ENCODE data around the gene NAT8L.

Gene NAT8L

DNA sequence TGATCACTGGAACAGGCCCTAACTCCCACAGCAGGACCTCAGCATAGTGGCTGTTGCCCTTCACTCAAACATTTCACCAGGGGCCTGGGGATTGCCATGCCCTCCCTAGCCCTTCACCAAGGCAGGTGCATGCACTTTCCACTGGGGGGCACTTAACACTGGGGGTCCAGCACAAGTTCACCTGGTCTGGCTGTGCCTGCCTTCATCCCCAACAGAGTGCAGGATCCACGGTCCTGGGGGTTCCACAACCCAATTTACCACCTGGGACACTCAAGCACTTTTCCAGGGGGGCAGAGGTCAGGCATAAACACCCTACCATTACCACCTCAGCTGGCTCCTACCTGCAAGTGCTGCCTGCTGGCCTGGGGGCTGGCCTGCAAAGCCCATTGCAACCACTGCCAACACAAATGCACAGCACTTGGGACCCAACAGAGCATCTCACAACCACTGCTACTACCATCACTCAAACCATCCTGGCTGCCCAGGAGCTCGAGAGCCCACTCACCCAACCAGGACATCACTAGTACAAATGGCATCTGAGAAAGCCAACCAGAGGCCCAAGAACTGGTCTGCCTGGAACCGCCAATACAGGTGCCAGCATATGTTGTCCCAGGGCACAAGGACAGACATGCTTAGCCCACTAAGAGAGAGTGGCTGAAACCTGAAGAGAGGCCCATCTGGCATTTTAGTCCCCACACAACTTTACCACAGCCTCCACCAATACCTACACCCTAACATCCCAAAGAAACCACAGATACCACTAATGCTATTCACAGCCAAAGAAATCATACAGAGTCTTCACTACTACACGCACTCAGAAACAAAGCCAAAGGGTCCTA, 43.1 kb downstream of the NAT8L start:
- peaks cover 12% of the 10 kb centered on the region for H3K9me3 ChIP-seq (ENCODE audit: insufficient read depth, low read depth, low read length)
- H3K27ac ChIP-seq (ENCODE audit: low read depth, low read length) = no peak overlapping the region
- no peak overlapping the region for H3K4ac ChIP-seq (ENCODE audit: low read depth, low read length)
- no peak overlapping the region for H2BK12ac ChIP-seq (ENCODE audit: low read length)
- H4K91ac ChIP-seq (ENCODE audit: low read depth, low read length) = no peak overlapping the region
- no peak overlapping the region for H2AK5ac ChIP-seq (ENCODE audit: low read length)
- no CpG with 5 or more reads among the region's 4 CpGs for WGBS (ENCODE audit: extremely low coverage, insufficient coverage, insufficient read length)
- H3K14ac ChIP-seq (ENCODE audit: low read length) = no peak overlapping the region
- H2BK5ac ChIP-seq (ENCODE audit: low read depth, low read length, poor library complexity) = no peak overlapping the region
- H3K9ac ChIP-seq (ENCODE audit: low read length) = no peak overlapping the region
- H2BK120ac ChIP-seq (ENCODE audit: insufficient read depth, low read length, poor library complexity) = no peak overlapping the region
- H3K23ac ChIP-seq (ENCODE audit: low read length) = no peak overlapping the region
- no peaks in the 10 kb centered on the region for H3K36me3 ChIP-seq (ENCODE audit: control insufficient read depth in 1 of 2, insufficient read depth in 2 of 2, low read length in 2 of 2)
- no peak for DNase-seq
- no peaks in the 10 kb centered on the region for H3K27me3 ChIP-seq (ENCODE audit: insufficient read depth, low read length)
- H3K18ac ChIP-seq (ENCODE audit: low read length) = no peak overlapping the region
- H3K79me1 ChIP-seq (ENCODE audit: low read length) = no peaks in the 10 kb centered on the region
- H4K8ac ChIP-seq (ENCODE audit: low read depth, low read length) = no peak overlapping the region
- H4K12ac ChIP-seq (ENCODE audit: low read depth, low read length) = no peak overlapping the region
- H3K4me3 ChIP-seq (ENCODE audit: low read depth, low read length) = no peak overlapping the region
- no peak overlapping the region for H2AFZ ChIP-seq (ENCODE audit: insufficient read depth, low read length, poor library complexity)
- no peaks in the 10 kb centered on the region for H3K4me1 ChIP-seq (ENCODE audit: control insufficient read depth in 1 of 2, insufficient read depth in 2 of 2, low read length in 2 of 2)
- no peaks in the 10 kb centered on the region for H3K79me2 ChIP-seq (ENCODE audit: control insufficient read depth, insufficient read depth, low read length, poor library complexity)
- no peak overlapping the region for H3K4me2 ChIP-seq (ENCODE audit: low read length)

DNA sequence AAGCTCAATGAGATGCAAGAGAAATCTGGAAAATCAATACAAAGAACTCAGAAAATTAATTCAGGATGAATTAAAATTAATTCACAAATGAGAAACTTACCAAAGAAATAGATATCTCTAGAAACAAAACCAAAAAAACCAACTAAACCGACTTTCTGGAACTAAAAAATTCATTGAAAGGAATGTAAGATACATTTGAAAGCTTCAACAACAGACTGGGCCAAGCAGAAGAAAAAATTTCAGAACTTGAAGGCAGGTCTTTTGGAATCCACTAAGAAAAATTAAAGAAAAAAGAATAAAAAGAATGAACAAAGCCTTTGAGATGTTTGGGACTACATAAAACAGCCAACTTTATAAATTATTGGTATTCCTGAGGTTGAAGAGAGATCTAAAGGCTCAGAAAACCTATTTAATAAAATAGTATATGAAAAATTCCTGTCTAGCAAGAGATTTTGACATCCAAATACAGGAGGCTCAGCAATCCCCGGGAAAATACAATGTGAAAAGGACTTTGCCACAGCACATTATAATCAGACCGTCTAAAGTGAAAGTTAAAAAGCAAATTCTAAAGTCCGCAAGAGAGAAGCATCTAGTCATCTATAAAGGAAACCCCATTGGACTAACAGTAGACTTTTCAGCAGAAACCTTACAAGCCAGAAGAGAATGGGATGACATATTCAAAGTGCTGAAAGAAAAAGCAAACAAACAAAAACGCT, 44.2 kb downstream of the NAT8L start:
- Histone ChIP-seq H3K27ac (ENCODE audit: low read depth, low read length) (no peak overlapping the region), H3K18ac (ENCODE audit: low read length) (no peak overlapping the region), H3K9me3 (ENCODE audit: insufficient read depth, low read depth, low read length) (peaks cover 12% of the 10 kb centered on the region), H2BK120ac (ENCODE audit: insufficient read depth, low read length, poor library complexity) (no peak overlapping the region), H3K4me3 (ENCODE audit: low read depth, low read length) (no peak overlapping the region), H3K4me2 (ENCODE audit: low read length) (no peak overlapping the region), H4K91ac (ENCODE audit: low read depth, low read length) (no peak overlapping the region), H3K14ac (ENCODE audit: low read length) (no peak overlapping the region), H3K4me1 (ENCODE audit: control insufficient read depth in 1 of 2, insufficient read depth in 2 of 2, low read length in 2 of 2) (no peaks in the 10 kb centered on the region), H3K27me3 (ENCODE audit: insufficient read depth, low read length) (no peaks in the 10 kb centered on the region), H3K79me1 (ENCODE audit: low read length) (no peaks in the 10 kb centered on the region), H2AFZ (ENCODE audit: insufficient read depth, low read length, poor library complexity) (no peak overlapping the region), H2BK12ac (ENCODE audit: low read length) (no peak overlapping the region), H3K9ac (ENCODE audit: low read length) (no peak overlapping the region), H3K79me2 (ENCODE audit: control insufficient read depth, insufficient read depth, low read length, poor library complexity) (no peaks in the 10 kb centered on the region), H4K8ac (ENCODE audit: low read depth, low read length) (no peak overlapping the region), H2BK5ac (ENCODE audit: low read depth, low read length, poor library complexity) (no peak overlapping the region), H2AK5ac (ENCODE audit: low read length) (no peak overlapping the region), H3K36me3 (ENCODE audit: control insufficient read depth in 1 of 2, insufficient read depth in 2 of 2, low read length in 2 of 2) (no peaks in the 10 kb centered on the region), H3K23ac (ENCODE audit: low read length) (no peak overlapping the region), H3K4ac (ENCODE audit: low read depth, low read length) (no peak overlapping the region), H4K12ac (ENCODE audit: low read depth, low read length) (no peak overlapping the region)
- DNase-seq = no peak
- no CpG with 5 or more reads among the region's 5 CpGs for WGBS (ENCODE audit: extremely low coverage, insufficient coverage, insufficient read length)

DNA sequence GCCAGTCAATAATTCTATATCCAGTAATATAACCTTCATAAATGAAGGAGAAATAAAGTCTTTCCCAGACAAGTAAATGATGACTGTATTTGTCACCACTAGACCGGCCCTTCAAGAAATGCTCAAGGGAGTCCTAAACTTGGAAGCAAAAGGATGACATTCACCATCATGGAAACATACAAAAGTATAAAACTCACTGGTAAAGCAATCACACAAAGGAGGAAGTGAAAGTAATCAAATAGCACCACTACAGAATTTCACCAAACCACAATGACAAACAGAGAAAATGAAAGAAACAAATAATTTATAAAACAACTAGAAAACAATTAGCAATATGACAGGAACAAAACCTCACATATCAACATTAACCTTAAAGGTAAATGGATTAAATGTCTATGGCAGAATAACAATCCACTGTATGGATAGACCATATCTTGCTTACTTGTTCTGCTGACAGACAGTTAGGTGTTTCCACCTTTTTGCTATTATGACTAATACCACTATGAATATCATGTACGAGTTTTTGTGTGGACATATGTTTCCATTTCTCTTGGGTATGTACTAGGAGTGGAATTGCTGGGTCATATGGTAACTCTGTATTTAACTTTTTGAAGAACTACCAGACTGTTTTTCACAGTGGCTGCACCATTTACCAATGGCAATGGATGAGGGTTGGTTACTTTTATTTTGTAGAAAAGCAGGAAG, 44.9 kb downstream of the NAT8L start:
- Histone ChIP-seq H2AK5ac (ENCODE audit: low read length) (no peak overlapping the region), H3K79me1 (ENCODE audit: low read length) (no peaks in the 10 kb centered on the region), H3K79me2 (ENCODE audit: control insufficient read depth, insufficient read depth, low read length, poor library complexity) (no peaks in the 10 kb centered on the region), H2AFZ (ENCODE audit: insufficient read depth, low read length, poor library complexity) (no peak overlapping the region), H3K4me1 (ENCODE audit: control insufficient read depth in 1 of 2, insufficient read depth in 2 of 2, low read length in 2 of 2) (no peaks in the 10 kb centered on the region), H3K4ac (ENCODE audit: low read depth, low read length) (no peak overlapping the region), H4K91ac (ENCODE audit: low read depth, low read length) (no peak overlapping the region), H3K14ac (ENCODE audit: low read length) (no peak overlapping the region), H2BK120ac (ENCODE audit: insufficient read depth, low read length, poor library complexity) (no peak overlapping the region), H3K27me3 (ENCODE audit: insufficient read depth, low read length) (no peaks in the 10 kb centered on the region), H2BK5ac (ENCODE audit: low read depth, low read length, poor library complexity) (no peak overlapping the region), H3K36me3 (ENCODE audit: control insufficient read depth in 1 of 2, insufficient read depth in 2 of 2, low read length in 2 of 2) (no peaks in the 10 kb centered on the region), H4K8ac (ENCODE audit: low read depth, low read length) (no peak overlapping the region), H3K9ac (ENCODE audit: low read length) (no peak overlapping the region), H3K4me2 (ENCODE audit: low read length) (no peak overlapping the region), H3K9me3 (ENCODE audit: insufficient read depth, low read depth, low read length) (peaks cover 12% of the 10 kb centered on the region), H3K23ac (ENCODE audit: low read length) (no peak overlapping the region), H4K12ac (ENCODE audit: low read depth, low read length) (no peak overlapping the region), H3K18ac (ENCODE audit: low read length) (no peak overlapping the region), H2BK12ac (ENCODE audit: low read length) (no peak overlapping the region), H3K27ac (ENCODE audit: low read depth, low read length) (no peak overlapping the region), H3K4me3 (ENCODE audit: low read depth, low read length) (no peak overlapping the region)
- WGBS (ENCODE audit: extremely low coverage, insufficient coverage, insufficient read length) = no CpG with 5 or more reads among the region's 2 CpGs
- DNase-seq = no peak

GRCh38 chr4:2104556-2105345, 45.6 kb downstream of the NAT8L start:
- H3K4me1 ChIP-seq (ENCODE audit: control insufficient read depth in 1 of 2, insufficient read depth in 2 of 2, low read length in 2 of 2) = no peaks in the 10 kb centered on the region
- no peak overlapping the region for H3K4me3 ChIP-seq (ENCODE audit: low read depth, low read length)
- no peak for DNase-seq
- no peak overlapping the region for H4K91ac ChIP-seq (ENCODE audit: low read depth, low read length)
- H3K4ac ChIP-seq (ENCODE audit: low read depth, low read length) = no peak overlapping the region
- H3K27me3 ChIP-seq (ENCODE audit: insufficient read depth, low read length) = no peaks in the 10 kb centered on the region
- no peak overlapping the region for H2AFZ ChIP-seq (ENCODE audit: insufficient read depth, low read length, poor library complexity)
- H4K8ac ChIP-seq (ENCODE audit: low read depth, low read length) = no peak overlapping the region
- no peak overlapping the region for H2BK12ac ChIP-seq (ENCODE audit: low read length)
- no peaks in the 10 kb centered on the region for H3K79me2 ChIP-seq (ENCODE audit: control insufficient read depth, insufficient read depth, low read length, poor library complexity)
- H3K14ac ChIP-seq (ENCODE audit: low read length) = no peak overlapping the region
- no peaks in the 10 kb centered on the region for H3K79me1 ChIP-seq (ENCODE audit: low read length)
- no peak overlapping the region for H4K12ac ChIP-seq (ENCODE audit: low read depth, low read length)
- no peak overlapping the region for H2AK5ac ChIP-seq (ENCODE audit: low read length)
- H3K36me3 ChIP-seq (ENCODE audit: control insufficient read depth in 1 of 2, insufficient read depth in 2 of 2, low read length in 2 of 2) = no peaks in the 10 kb centered on the region
- no CpG with 5 or more reads among the region's 9 CpGs for WGBS (ENCODE audit: extremely low coverage, insufficient coverage, insufficient read length)
- H3K27ac ChIP-seq (ENCODE audit: low read depth, low read length) = no peak overlapping the region
- no peak overlapping the region for H3K4me2 ChIP-seq (ENCODE audit: low read length)
- no peak overlapping the region for H3K18ac ChIP-seq (ENCODE audit: low read length)
- H3K9me3 ChIP-seq (ENCODE audit: insufficient read depth, low read depth, low read length) = peaks cover 12% of the 10 kb centered on the region
- no peak overlapping the region for H3K9ac ChIP-seq (ENCODE audit: low read length)
- no peak overlapping the region for H2BK120ac ChIP-seq (ENCODE audit: insufficient read depth, low read length, poor library complexity)
- peak overlapping the region; percentile 30 for H3K23ac ChIP-seq (ENCODE audit: low read length)
- no peak overlapping the region for H2BK5ac ChIP-seq (ENCODE audit: low read depth, low read length, poor library complexity)
